Stimulated activated memory B cell treated with anti-CD40 and anti-IgM and Interleukin-4, amounts not matched to agents 10 μg/mL and 1 μg/mL and 100 μg/mL, for 72 hours (primary cell): ENCODE results near the gene CSPG5.
A peak's percentile ranks its signal among the peaks of the same experiment; 100 is the strongest.

Source experiments
- ATAC-seq: fragments of 150-1000 bp; cut with Tn5 transposase; 2 replicates; pipeline ENCODE4 v1.10.0; 2021
- H3K27ac Mint-ChIP-seq: one replicate; pipeline ENCODE4 v1.8.0; 2022; ENCODE audit warnings: mild to moderate bottlenecking, mixed read lengths
- H3K27me3 Mint-ChIP-seq: one replicate; pipeline ENCODE4 v1.8.0; 2022; ENCODE audit warnings: mixed read lengths
- H3K36me3 Mint-ChIP-seq: one replicate; pipeline ENCODE4 v1.8.0; 2022; ENCODE audit warnings: mixed read lengths
- H3K4me1 Mint-ChIP-seq: one replicate; pipeline ENCODE4 v1.8.0; 2022; ENCODE audit warnings: mixed read lengths
- H3K4me3 Mint-ChIP-seq: one replicate; pipeline ENCODE4 v1.8.0; 2022; ENCODE audit warnings: mild to moderate bottlenecking, moderate library complexity, mixed read lengths
- H3K9me3 Mint-ChIP-seq: one replicate; pipeline ENCODE4 v1.8.0; 2022; ENCODE audit warnings: mixed read lengths

CSPG5 gene

GRCh38 chr3:47571391-47572175, 7.1 kb downstream of the CSPG5 start:
- no peaks in the 10 kb centered on the region for H3K36me3 Mint-ChIP-seq
- H3K27me3 Mint-ChIP-seq = peaks cover 22% of the 10 kb centered on the region
- no peaks in the 10 kb centered on the region for H3K9me3 Mint-ChIP-seq
- peaks cover 5% of the 10 kb centered on the region for H3K4me1 Mint-ChIP-seq
- no peak for ATAC-seq
- no peak overlapping the region for H3K4me3 Mint-ChIP-seq
- no peak overlapping the region for H3K27ac Mint-ChIP-seq

GRCh38 chr3:47568901-47569300, 9.8 kb downstream of the CSPG5 start:
- peaks cover 19% of the 10 kb centered on the region for H3K27me3 Mint-ChIP-seq
- H3K4me3 Mint-ChIP-seq = no peak overlapping the region
- peaks cover 5% of the 10 kb centered on the region for H3K4me1 Mint-ChIP-seq
- H3K9me3 Mint-ChIP-seq = no peaks in the 10 kb centered on the region
- H3K36me3 Mint-ChIP-seq = no peaks in the 10 kb centered on the region
- H3K27ac Mint-ChIP-seq = no peak overlapping the region
- no peak for ATAC-seq

- Mint-ChIP-seq H3K27me3 (peaks cover 3% of the 10 kb centered on the region), H3K4me1 (peaks cover 5% of the 10 kb centered on the region), H3K9me3 (no peaks in the 10 kb centered on the region), H3K27ac (no peak overlapping the region), H3K36me3 (no peaks in the 10 kb centered on the region), H3K4me3 (no peak overlapping the region)
- ATAC-seq = no peak
Measured at GRCh38 chr3:47567149-47567548, 11.5 kb downstream of the CSPG5 start.

GRCh38 chr3:47566667-47567066, 12.0 kb downstream of the CSPG5 start:
- peak; percentile 63 for ATAC-seq
- H3K27me3 Mint-ChIP-seq = no peaks in the 10 kb centered on the region
- no peak overlapping the region for H3K4me3 Mint-ChIP-seq
- H3K4me1 Mint-ChIP-seq = peaks cover 5% of the 10 kb centered on the region
- no peaks in the 10 kb centered on the region for H3K9me3 Mint-ChIP-seq
- H3K36me3 Mint-ChIP-seq = no peaks in the 10 kb centered on the region
- H3K27ac Mint-ChIP-seq = no peak overlapping the region

- Mint-ChIP-seq H3K27me3 (no peaks in the 10 kb centered on the region), H3K36me3 (no peaks in the 10 kb centered on the region), H3K4me3 (no peak overlapping the region), H3K9me3 (no peaks in the 10 kb centered on the region), H3K4me1 (peaks cover 5% of the 10 kb centered on the region), H3K27ac (no peak overlapping the region)
- ATAC-seq = no peak
Measured at GRCh38 chr3:47565734-47566550, 12.7 kb downstream of the CSPG5 start.

- H3K9me3 Mint-ChIP-seq = no peaks in the 10 kb centered on the region
- H3K4me3 Mint-ChIP-seq = no peak overlapping the region
- peaks cover 23% of the 10 kb centered on the region for H3K27me3 Mint-ChIP-seq
- ATAC-seq = no peak
- no peaks in the 10 kb centered on the region for H3K36me3 Mint-ChIP-seq
- no peaks in the 10 kb centered on the region for H3K4me1 Mint-ChIP-seq
- no peak overlapping the region for H3K27ac Mint-ChIP-seq
Measured at GRCh38 chr3:47556351-47556750, 22.3 kb downstream of the CSPG5 start.

GRCh38 chr3:47554335-47554734, 24.3 kb downstream of the CSPG5 start:
- Mint-ChIP-seq H3K9me3 (no peaks in the 10 kb centered on the region), H3K27me3 (peaks cover 41% of the 10 kb centered on the region), H3K4me3 (no peak overlapping the region), H3K27ac (no peak overlapping the region), H3K36me3 (no peaks in the 10 kb centered on the region), H3K4me1 (peaks cover 6% of the 10 kb centered on the region)
- ATAC-seq = no peak

- Mint-ChIP-seq H3K4me1 (peaks cover 6% of the 10 kb centered on the region), H3K36me3 (no peaks in the 10 kb centered on the region), H3K27ac (no peak overlapping the region), H3K9me3 (no peaks in the 10 kb centered on the region), H3K4me3 (no peak overlapping the region), H3K27me3 (peaks cover 41% of the 10 kb centered on the region)
- ATAC-seq = no peak
Measured at GRCh38 chr3:47553407-47553806, 25.3 kb downstream of the CSPG5 start.

GRCh38 chr3:47542471-47543173, 36.0 kb downstream of the CSPG5 start:
- Mint-ChIP-seq H3K4me1 (no peaks in the 10 kb centered on the region), H3K36me3 (no peaks in the 10 kb centered on the region), H3K9me3 (no peaks in the 10 kb centered on the region), H3K27ac (no peak overlapping the region), H3K27me3 (peaks cover 14% of the 10 kb centered on the region), H3K4me3 (no peak overlapping the region)
- ATAC-seq = no peak

GRCh38 chr3:47541583-47542108, 37.0 kb downstream of the CSPG5 start:
- ATAC-seq = no peak
- Mint-ChIP-seq H3K4me3 (no peak overlapping the region), H3K27ac (no peak overlapping the region), H3K36me3 (no peaks in the 10 kb centered on the region), H3K27me3 (peaks cover 21% of the 10 kb centered on the region), H3K4me1 (no peaks in the 10 kb centered on the region), H3K9me3 (no peaks in the 10 kb centered on the region)

GRCh38 chr3:47540281-47540680, 38.4 kb downstream of the CSPG5 start:
- ATAC-seq = no peak
- no peak overlapping the region for H3K27ac Mint-ChIP-seq
- H3K27me3 Mint-ChIP-seq = peaks cover 35% of the 10 kb centered on the region
- H3K4me3 Mint-ChIP-seq = no peak overlapping the region
- H3K36me3 Mint-ChIP-seq = no peaks in the 10 kb centered on the region
- H3K4me1 Mint-ChIP-seq = no peaks in the 10 kb centered on the region
- no peaks in the 10 kb centered on the region for H3K9me3 Mint-ChIP-seq

GRCh38 chr3:47536967-47537366, 41.7 kb downstream of the CSPG5 start:
- no peaks in the 10 kb centered on the region for H3K36me3 Mint-ChIP-seq
- peaks cover 54% of the 10 kb centered on the region for H3K27me3 Mint-ChIP-seq
- no peak for ATAC-seq
- no peak overlapping the region for H3K27ac Mint-ChIP-seq
- no peaks in the 10 kb centered on the region for H3K4me1 Mint-ChIP-seq
- no peaks in the 10 kb centered on the region for H3K9me3 Mint-ChIP-seq
- no peak overlapping the region for H3K4me3 Mint-ChIP-seq

- ATAC-seq = no peak
- Mint-ChIP-seq H3K36me3 (no peaks in the 10 kb centered on the region), H3K27ac (no peak overlapping the region), H3K27me3 (peaks cover 54% of the 10 kb centered on the region), H3K4me3 (no peak overlapping the region), H3K4me1 (no peaks in the 10 kb centered on the region), H3K9me3 (no peaks in the 10 kb centered on the region)
Measured at GRCh38 chr3:47536221-47536891, 42.3 kb downstream of the CSPG5 start.

- Mint-ChIP-seq H3K27me3 (peaks cover 52% of the 10 kb centered on the region), H3K36me3 (no peaks in the 10 kb centered on the region), H3K4me3 (no peak overlapping the region), H3K4me1 (no peaks in the 10 kb centered on the region), H3K27ac (no peak overlapping the region), H3K9me3 (no peaks in the 10 kb centered on the region)
- no peak for ATAC-seq
Measured at GRCh38 chr3:47533996-47534454, 44.6 kb downstream of the CSPG5 start.

GRCh38 chr3:47533481-47533880, 45.2 kb downstream of the CSPG5 start:
- Mint-ChIP-seq H3K36me3 (no peaks in the 10 kb centered on the region), H3K4me1 (no peaks in the 10 kb centered on the region), H3K9me3 (no peaks in the 10 kb centered on the region), H3K27me3 (peaks cover 47% of the 10 kb centered on the region), H3K4me3 (no peak overlapping the region), H3K27ac (no peak overlapping the region)
- ATAC-seq = no peak
